ENCODE results near the gene TCOF1.

TCOF1 gene

DNA sequence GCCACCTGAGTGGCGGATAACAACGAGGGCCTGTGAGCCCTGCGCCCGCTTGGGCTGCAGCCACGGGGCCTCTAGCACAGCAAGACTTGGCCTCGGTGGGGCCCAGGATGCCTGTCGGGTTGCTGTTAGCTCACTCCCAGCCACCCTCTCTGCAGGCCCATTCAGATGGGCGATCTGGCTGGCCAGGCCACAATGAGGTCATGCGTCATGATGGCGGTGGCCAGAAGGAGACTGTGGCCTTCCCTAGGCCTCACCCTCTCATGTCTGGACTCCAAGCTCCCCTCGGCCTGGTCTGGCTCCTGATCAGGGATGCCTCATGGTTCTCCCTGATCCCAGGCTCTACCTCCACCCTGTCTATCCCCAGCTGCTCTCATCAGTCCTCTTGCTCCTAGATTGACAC, 19.0 kb upstream of the TCOF1 start:
- no peak for TF ChIP-seq NFIC (IDR thresholded peaks at IDR 0.05)
- TF ChIP-seq ZBTB7A (IDR thresholded peaks at IDR 0.05; ENCODE audit: low read depth): no peak
- no peak for TF ChIP-seq TCF12 (IDR thresholded peaks at IDR 0.05; ENCODE audit: low read depth)
- TF ChIP-seq, protein P1, sequence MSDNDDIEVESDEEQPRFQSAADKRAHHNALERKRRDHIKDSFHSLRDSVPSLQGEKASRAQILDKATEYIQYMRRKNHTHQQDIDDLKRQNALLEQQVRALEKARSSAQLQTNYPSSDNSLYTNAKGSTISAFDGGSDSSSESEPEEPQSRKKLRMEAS (IDR thresholded peaks at IDR 0.05): no peak
- no peak for TF ChIP-seq EGR1 (IDR thresholded peaks at IDR 0.05)
- TF ChIP-seq RAD21 (IDR thresholded peaks at IDR 0.05; ENCODE audit: low read depth): no peak
- TF ChIP-seq, protein P2, sequence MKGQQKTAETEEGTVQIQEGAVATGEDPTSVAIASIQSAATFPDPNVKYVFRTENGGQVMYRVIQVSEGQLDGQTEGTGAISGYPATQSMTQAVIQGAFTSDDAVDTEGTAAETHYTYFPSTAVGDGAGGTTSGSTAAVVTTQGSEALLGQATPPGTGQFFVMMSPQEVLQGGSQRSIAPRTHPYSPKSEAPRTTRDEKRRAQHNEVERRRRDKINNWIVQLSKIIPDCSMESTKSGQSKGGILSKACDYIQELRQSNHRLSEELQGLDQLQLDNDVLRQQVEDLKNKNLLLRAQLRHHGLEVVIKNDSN (IDR thresholded peaks at IDR 0.05): no peak
- no peak for TF ChIP-seq CEBPB (IDR thresholded peaks at IDR 0.05)
- no peak for TF ChIP-seq CREB1 (IDR thresholded peaks at IDR 0.05; ENCODE audit: low read depth)
- no peak for TF ChIP-seq TEAD4 (IDR thresholded peaks at IDR 0.05)
- TF ChIP-seq EP300 (IDR thresholded peaks at IDR 0.05; ENCODE audit: borderline replicate concordance): no peak
- TF ChIP-seq FOXM1 (IDR thresholded peaks at IDR 0.05; ENCODE audit: borderline replicate concordance, low read depth): no peak
- TF ChIP-seq YY1 (IDR thresholded peaks at IDR 0.05; ENCODE audit: low read depth): no peak
- TF ChIP-seq, protein P3, sequence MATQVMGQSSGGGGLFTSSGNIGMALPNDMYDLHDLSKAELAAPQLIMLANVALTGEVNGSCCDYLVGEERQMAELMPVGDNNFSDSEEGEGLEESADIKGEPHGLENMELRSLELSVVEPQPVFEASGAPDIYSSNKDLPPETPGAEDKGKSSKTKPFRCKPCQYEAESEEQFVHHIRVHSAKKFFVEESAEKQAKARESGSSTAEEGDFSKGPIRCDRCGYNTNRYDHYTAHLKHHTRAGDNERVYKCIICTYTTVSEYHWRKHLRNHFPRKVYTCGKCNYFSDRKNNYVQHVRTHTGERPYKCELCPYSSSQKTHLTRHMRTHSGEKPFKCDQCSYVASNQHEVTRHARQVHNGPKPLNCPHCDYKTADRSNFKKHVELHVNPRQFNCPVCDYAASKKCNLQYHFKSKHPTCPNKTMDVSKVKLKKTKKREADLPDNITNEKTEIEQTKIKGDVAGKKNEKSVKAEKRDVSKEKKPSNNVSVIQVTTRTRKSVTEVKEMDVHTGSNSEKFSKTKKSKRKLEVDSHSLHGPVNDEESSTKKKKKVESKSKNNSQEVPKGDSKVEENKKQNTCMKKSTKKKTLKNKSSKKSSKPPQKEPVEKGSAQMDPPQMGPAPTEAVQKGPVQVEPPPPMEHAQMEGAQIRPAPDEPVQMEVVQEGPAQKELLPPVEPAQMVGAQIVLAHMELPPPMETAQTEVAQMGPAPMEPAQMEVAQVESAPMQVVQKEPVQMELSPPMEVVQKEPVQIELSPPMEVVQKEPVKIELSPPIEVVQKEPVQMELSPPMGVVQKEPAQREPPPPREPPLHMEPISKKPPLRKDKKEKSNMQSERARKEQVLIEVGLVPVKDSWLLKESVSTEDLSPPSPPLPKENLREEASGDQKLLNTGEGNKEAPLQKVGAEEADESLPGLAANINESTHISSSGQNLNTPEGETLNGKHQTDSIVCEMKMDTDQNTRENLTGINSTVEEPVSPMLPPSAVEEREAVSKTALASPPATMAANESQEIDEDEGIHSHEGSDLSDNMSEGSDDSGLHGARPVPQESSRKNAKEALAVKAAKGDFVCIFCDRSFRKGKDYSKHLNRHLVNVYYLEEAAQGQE (IDR thresholded peaks at IDR 0.05; ENCODE audit: low read depth): no peak
- no peak for TF ChIP-seq TAF1 (IDR thresholded peaks at IDR 0.05; ENCODE audit: low read depth)

DNA sequence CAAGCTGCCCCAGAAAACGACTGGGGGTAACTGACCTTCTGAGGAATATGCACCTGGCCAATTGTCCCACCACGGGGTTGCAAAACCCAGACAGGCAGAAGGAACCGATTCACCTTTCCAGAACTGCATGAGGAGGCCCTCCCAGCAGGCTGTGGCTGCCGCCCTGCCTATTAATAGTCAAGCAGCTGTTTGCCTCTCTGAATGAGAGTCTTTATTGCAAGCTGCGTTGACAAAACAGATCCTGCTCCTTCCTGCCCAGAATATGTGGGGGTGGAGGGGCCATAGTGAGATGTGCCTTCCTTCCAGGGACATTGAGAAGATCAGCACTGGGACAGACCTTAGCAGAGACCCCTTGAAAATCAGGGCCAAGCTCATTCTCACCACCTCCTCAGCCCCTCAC, 18.3 kb upstream of the TCOF1 start:
- no peak for TF ChIP-seq NFIC (IDR thresholded peaks at IDR 0.05)
- TF ChIP-seq, protein P2 (IDR thresholded peaks at IDR 0.05): no peak
- no peak for TF ChIP-seq CEBPB (IDR thresholded peaks at IDR 0.05)
- TF ChIP-seq FOXM1 (IDR thresholded peaks at IDR 0.05; ENCODE audit: borderline replicate concordance, low read depth): no peak
- no peak for TF ChIP-seq TCF12 (IDR thresholded peaks at IDR 0.05; ENCODE audit: low read depth)
- TF ChIP-seq YY1 (IDR thresholded peaks at IDR 0.05; ENCODE audit: low read depth): no peak
- TF ChIP-seq TEAD4 (IDR thresholded peaks at IDR 0.05): no peak
- TF ChIP-seq, protein P1 (IDR thresholded peaks at IDR 0.05): no peak
- TF ChIP-seq, protein P3 (IDR thresholded peaks at IDR 0.05; ENCODE audit: low read depth): no peak
- no peak for TF ChIP-seq EP300 (IDR thresholded peaks at IDR 0.05; ENCODE audit: borderline replicate concordance)
- no peak for TF ChIP-seq TAF1 (IDR thresholded peaks at IDR 0.05; ENCODE audit: low read depth)
- TF ChIP-seq CREB1 (IDR thresholded peaks at IDR 0.05; ENCODE audit: low read depth): no peak

DNA sequence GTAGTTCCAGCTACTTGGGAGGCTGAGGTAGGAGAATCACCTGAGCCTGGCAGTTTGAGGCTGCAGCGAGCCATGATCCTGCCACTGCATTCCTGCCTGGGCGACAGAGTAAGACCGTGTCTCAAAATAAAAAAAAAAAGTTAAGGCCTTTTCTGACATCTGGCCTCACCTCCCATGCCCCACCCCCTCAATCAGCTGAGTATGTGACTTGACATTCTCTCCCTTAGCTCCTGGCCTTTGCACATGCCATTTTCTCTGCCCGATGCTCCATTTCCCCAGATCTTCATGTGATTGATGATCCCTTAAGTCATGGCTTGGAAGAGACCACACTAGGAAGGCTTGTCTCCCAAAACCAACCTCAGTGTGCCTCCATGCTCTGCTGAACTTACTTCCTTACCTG, 17.7 kb upstream of the TCOF1 start:
- no peak for TF ChIP-seq CEBPB (IDR thresholded peaks at IDR 0.05)
- TF ChIP-seq, protein P3 (IDR thresholded peaks at IDR 0.05; ENCODE audit: low read depth): no peak
- no peak for TF ChIP-seq EP300 (IDR thresholded peaks at IDR 0.05; ENCODE audit: borderline replicate concordance)
- no peak for TF ChIP-seq NFIC (IDR thresholded peaks at IDR 0.05)
- TF ChIP-seq EGR1 (IDR thresholded peaks at IDR 0.05): no peak
- TF ChIP-seq RAD21 (IDR thresholded peaks at IDR 0.05; ENCODE audit: low read depth): no peak
- TF ChIP-seq TAF1 (IDR thresholded peaks at IDR 0.05; ENCODE audit: low read depth): no peak
- TF ChIP-seq, protein P1 (IDR thresholded peaks at IDR 0.05): no peak
- no peak for TF ChIP-seq TEAD4 (IDR thresholded peaks at IDR 0.05)
- TF ChIP-seq ZBTB7A (IDR thresholded peaks at IDR 0.05; ENCODE audit: low read depth): no peak
- no peak for TF ChIP-seq YY1 (IDR thresholded peaks at IDR 0.05; ENCODE audit: low read depth)
- TF ChIP-seq, protein P2 (IDR thresholded peaks at IDR 0.05): no peak
- TF ChIP-seq FOXM1 (IDR thresholded peaks at IDR 0.05; ENCODE audit: borderline replicate concordance, low read depth): no peak
- no peak for TF ChIP-seq CREB1 (IDR thresholded peaks at IDR 0.05; ENCODE audit: low read depth)
- no peak for TF ChIP-seq TCF12 (IDR thresholded peaks at IDR 0.05; ENCODE audit: low read depth)
